DMS79 (cell line): ENCODE measurements around the gene MCAM.

Experiments
- DNase-seq: peaks from one replicate; lab custom pipeline; 2025; lab: John Stamatoyannopoulos, UW

The MCAM gene

GRCh38 chr11:119307219-119307618 lies 9.7 kb downstream of the MCAM start:
- no peak for DNase-seq

- no peak for DNase-seq
Observed at GRCh38 chr11:119306373-119306890, 10.5 kb downstream of the MCAM start.

DNA sequence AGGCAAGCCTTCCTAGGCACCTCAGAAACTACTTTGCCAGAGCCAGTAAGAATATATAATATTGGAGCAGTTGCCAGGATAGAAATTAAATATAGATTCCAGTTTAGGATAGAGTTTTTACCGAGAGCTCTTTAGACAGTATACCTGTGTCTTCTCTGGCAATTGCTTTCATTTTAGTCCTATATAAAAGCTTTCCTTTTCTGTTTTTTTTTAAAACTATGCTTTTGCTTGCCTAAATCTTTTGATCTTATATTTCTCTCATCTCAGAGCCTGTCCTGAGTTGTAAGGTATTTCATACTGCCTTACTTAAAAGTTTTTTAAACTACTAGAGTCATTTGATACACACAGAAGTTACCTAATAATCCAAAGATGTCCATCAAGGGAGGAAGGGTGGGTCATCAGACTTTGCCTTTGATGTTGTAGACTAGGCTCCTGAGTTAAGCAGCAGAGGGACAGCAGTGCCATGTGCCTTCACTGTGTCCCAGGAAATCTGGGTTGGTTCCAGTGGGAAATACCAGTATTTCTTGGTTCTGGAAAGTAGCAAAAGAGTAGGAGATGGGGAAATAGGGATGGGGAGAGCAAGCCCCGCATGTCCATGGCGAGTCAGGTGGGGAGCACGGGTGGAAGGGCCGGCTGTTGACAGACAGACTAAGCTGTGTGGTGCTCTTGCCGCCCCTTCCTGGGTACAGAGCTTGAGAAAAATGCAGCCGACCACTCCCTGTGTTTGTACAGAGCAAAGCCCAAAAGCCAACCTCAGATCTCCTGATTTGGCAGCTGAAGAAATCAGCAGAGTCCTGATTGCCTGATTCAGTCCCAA lies 11.2 kb downstream of the MCAM start:
- no peak for DNase-seq

DNA sequence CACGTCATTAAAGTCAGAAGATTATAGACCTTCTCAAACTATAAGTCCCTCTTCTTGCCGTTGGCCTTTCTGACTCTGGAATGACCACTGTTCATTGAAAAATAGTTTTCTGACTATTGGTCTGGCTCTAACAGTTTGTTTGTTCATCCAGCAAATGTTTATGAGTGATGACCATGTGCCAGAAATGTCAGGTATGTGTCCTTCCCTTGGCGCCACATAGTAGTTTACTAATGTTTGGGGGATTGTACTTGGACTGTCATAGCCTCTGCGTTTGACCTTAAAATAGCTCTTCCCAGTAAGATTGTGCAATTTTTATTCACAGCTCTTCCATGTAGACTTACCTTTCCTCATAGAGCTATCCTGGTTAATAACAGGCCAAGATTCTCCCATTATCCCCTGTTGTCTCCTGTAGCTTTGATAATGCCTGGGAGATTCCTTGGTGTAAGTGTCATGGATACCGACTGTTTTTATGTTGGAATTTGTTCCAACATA lies 13.7 kb downstream of the MCAM start:
- DNase-seq, result no peak

DNA sequence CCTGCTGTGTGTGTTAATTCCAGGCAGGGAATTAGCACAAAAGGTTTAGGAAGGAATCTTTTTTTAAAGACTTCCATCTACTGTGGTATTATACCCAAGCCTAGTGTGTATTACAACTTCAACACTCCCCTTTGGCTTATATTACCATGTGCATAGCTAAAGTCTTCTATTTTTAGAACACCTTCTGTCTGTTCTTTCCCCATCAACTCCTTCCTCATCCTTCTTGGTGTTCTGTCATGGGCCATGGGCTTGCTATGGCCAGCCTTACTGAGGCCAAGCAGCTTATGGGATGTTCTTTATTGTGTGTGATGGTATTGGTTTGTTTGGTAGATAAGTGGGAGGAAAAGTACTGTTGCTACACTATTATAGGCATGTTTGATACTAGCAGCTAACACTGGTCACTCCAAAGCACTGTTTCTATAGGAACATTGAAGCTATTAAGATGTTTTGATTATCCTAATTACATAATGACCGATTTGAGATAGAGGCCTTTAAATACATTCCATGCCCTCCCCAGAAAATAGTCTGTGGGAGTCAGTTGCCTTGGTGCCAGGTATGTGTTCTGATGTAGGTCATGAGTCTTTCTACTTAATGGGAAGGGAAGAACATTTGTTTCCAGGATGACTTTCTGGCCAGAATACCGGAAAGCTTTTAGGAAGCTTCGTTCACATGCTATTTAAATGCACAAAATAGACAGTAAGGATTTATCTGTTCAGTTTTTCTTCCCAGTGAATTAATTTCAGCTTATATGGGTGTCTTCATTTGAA lies 16.5 kb downstream of the MCAM start:
- no peak for DNase-seq

GRCh38 chr11:119299416-119299815 lies 17.5 kb downstream of the MCAM start:
- DNase-seq, result no peak

- no peak for DNase-seq
Observed at GRCh38 chr11:119298726-119299125, 18.2 kb downstream of the MCAM start.

- no peak for DNase-seq
Observed at GRCh38 chr11:119297938-119298337, 19.0 kb downstream of the MCAM start.

DNA sequence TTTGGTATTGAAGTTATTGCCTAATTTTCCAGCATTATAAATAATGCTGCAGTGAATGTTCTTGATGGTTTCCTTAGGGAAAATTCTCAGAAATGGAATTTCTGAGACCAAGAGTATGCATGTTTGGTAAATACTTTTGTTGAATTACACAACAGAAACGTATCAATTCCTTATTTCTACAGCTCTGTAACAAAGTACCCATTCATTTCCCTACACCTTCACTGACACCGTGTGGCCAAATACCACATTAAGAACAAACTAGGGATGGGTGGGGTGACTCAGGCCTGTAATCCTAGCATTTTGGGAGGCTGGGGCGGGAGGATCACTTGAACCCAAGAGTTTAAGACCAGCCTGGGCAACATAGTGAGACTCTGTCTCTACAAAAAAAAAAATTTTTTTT lies 21.8 kb downstream of the MCAM start:
- DNase-seq, result no peak

- no peak for DNase-seq
Observed at GRCh38 chr11:119293461-119293860, 23.5 kb downstream of the MCAM start.

DNA sequence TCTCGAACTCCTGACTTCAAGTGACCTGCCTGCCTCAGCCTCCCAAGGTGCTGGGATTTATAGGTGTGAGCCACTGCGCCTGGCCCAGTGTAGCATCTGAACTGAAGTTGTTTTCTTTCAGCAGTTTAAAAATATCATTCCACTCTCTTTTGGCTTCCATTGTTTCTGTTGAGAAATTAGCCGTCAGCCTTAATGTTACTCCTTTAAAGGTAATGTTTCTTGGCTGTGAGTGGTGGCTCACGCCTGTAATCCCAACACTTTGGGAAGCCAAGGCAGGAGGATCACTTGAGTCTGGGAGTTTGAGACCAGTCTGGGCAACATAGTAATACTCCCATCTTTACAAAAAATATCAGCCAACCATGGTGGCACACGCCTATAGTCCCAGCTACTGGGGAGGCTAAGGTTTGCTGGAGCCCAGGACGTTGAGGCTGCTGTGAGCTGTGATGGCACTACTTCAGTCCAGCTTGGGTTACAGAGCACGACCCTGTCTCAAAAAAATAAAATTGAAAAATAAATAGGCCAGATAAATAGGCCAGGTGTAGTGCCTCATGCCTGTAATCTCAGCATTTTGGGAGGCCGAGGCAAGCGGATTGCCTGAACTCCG lies 25.9 kb downstream of the MCAM start:
- DNase-seq, result no peak

DNA sequence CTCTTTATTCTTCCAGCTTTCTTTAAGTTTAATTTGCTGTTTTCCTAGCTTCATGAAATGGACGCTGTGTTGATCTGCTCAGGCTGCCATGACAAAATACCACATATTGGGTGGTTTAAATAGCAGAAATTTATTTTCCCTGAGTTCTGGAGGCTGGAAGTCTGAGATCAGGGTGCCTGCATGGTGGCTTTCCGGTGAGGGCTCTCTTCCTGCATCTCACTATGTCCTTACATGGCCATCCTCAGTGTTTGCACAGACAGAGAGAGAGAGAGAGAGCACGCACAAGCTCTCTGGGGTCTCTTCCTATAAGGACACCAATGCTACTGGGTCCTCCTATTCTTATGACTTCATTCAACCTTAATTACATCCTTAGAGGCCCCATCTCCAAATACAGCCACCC lies 28.7 kb downstream of the MCAM start:
- DNase-seq, result no peak

- no peak for DNase-seq
Observed at GRCh38 chr11:119285431-119285830, 31.5 kb downstream of the MCAM start.

- no peak for DNase-seq
Observed at GRCh38 chr11:119284344-119285157, 32.4 kb downstream of the MCAM start.

DNA sequence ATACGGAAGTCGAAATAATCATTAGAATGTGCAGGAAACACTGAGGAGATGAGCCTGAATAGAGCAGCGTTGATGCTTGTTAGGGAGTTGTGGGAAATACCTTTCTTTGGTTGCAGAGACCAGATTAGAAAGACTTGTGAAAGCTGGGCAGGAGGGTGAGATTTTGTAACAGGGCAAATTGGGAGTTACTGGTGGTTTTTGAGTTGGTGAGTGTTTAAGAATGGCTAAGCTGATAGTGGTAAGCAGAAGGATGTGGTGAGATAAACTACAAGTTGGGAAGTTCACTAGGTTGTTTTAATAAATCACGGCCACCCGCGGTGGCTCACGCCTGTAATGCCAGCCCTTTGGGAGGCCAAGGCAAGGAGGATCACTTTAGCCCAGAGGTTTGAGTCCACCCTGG lies 34.4 kb downstream of the MCAM start:
- no peak for DNase-seq

DNA sequence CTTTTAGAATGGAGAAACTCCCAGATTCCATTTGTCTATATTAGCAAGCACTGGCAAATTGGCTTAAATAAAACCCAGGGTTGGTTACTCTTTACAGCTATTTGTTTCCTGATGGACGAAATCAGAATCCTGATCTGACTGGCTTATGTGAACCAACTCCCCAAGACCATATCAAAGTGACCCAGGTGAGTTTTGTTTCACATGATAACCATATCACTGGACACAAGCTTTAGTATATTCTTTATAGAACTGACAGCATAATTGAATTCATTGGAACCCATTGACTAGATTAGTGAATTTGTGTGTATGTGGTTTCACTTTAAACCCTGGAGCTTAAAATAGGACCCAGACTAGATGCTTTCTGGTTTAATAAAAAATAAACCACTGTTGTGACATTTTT lies 39.3 kb downstream of the MCAM start:
- DNase-seq, result no peak

GRCh38 chr11:119273721-119274120 lies 43.2 kb downstream of the MCAM start:
- no peak for DNase-seq

GRCh38 chr11:119267645-119268044 lies 49.3 kb downstream of the MCAM start:
- no peak for DNase-seq

DNA sequence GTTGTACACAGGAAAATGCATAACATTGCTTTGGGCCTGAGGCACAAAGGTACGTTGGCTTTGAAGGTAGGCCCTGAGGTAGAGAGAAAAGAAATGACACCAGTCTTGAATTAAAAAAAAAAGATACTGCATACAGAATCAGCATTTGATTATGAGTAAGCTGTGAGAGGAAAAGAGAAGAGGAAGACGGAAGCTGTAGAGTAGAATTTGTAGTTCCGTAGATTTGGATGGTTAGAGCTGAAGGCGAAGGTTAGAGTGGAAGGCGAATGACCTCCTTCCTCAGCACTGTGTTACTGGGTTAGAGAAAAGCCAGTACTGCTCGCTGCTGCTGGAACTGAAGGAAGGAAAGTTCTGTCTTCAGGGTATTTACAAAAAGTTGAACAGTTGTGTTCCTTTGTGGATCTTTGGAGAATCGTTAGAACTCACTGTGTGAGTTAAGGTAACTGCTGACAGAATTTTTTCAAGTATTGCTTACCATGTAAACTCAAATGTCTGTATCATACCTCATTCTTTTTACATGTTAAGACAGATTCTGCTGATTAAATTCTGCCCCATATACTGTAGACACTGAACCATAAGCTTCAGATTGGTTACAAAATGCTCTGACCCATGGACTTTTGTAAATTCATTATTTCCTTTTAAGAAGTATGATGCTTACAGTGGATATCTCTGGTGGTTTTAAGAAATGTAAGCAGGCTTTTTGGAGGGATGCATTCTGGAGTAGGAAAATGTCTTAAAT lies 50.2 kb downstream of the MCAM start:
- no peak for DNase-seq

GRCh38 chr11:119266063-119266462 lies 50.9 kb downstream of the MCAM start:
- DNase-seq, result no peak

DNA sequence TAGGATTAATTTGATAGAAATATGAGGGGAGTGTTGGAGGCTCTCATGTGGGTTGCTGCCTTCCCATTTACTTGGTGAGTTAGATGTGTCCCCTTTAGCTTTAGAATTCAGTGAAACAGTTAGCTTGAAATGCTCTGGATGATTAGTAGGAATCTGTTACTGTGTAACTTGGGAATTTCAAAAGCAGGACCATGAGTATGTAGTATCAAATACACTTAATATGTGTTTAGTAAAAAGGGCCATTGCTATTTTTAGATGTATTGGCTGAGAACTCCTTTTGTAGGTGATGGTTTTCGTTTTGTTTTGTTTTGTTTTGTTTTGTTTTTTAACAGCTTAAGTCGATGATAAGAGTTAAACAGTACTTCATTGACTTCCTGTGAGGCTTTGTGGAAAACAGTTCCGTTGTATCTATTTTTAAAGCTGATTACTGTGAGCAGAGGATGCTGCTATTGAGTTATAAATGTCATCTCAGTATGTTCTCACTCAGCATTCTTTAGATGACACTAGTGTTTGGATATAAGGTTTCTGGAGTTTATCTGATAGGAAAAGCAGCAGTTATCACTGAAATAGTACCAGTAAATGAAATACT lies 53.5 kb downstream of the MCAM start:
- no peak for DNase-seq
